ENCODE measurements around the gene CNTN5. TPM values are rescaled to one million over a fixed set of nuclear protein-coding genes. Genes with fewer than 3 reads are reported as not detected.

The CNTN5 gene
- total RNA-seq, 1 donor from 2014 or later: not detected

GRCh38 chr11:100095809-100096208 is 1075.1 kb downstream of the CNTN5 start:
- H3K36me3 ChIP-seq: no peaks in the 10 kb centered on the region

GRCh38 chr11:100098560-100098959 is 1077.8 kb downstream of the CNTN5 start:
- Histone ChIP-seq H3K27ac (no peak overlapping the region), H3K4me1 (no peaks in the 10 kb centered on the region), H3K36me3 (no peaks in the 10 kb centered on the region), H3K27me3 (no peaks in the 10 kb centered on the region), H3K4me3 (no peak overlapping the region), H3K9me3 (no peaks in the 10 kb centered on the region)
- ATAC-seq: no peak
- DNase-seq: no peak
- intact Hi-C loops (cut with DNase I): no loop called here
- TF ChIP-seq CTCF (IDR thresholded peaks at IDR 0.05): no peak

More at GRCh38 chr11:100095809-100096208, 1075.1 kb downstream of the CNTN5 start:
- no peak for DNase-seq
- no peak for TF ChIP-seq CTCF (IDR thresholded peaks at IDR 0.05)
- ATAC-seq: no peak
- Histone ChIP-seq H3K27me3 (no peaks in the 10 kb centered on the region), H3K9me3 (no peaks in the 10 kb centered on the region), H3K4me1 (no peaks in the 10 kb centered on the region), H3K27ac (no peak overlapping the region), H3K4me3 (no peak overlapping the region)
- intact Hi-C loops (cut with DNase I): no loop called here

GRCh38 chr11:100105255-100105981 is 1084.7 kb downstream of the CNTN5 start:
- intact Hi-C loops (cut with DNase I): no loop called here
- DNase-seq (no peak), ATAC-seq (no peak)
- no peak for TF ChIP-seq CTCF (IDR thresholded peaks at IDR 0.05)
- H3K27ac ChIP-seq: no peak overlapping the region
- H3K27me3 ChIP-seq: no peaks in the 10 kb centered on the region
- no peaks in the 10 kb centered on the region for H3K9me3 ChIP-seq
- H3K36me3 ChIP-seq: no peaks in the 10 kb centered on the region
- no peaks in the 10 kb centered on the region for H3K4me1 ChIP-seq
- H3K4me3 ChIP-seq: no peak overlapping the region

GRCh38 chr11:100105982-100106358 is 1085.2 kb downstream of the CNTN5 start:
- H3K27ac ChIP-seq: no peak overlapping the region
- H3K4me1 ChIP-seq: no peaks in the 10 kb centered on the region
- no peaks in the 10 kb centered on the region for H3K27me3 ChIP-seq
- no peak for DNase-seq
- H3K36me3 ChIP-seq: no peaks in the 10 kb centered on the region
- intact Hi-C loops (cut with DNase I): no loop called here
- no peak overlapping the region for H3K4me3 ChIP-seq
- ATAC-seq: no peak
- no peaks in the 10 kb centered on the region for H3K9me3 ChIP-seq
- TF ChIP-seq CTCF (IDR thresholded peaks at IDR 0.05): no peak

GRCh38 chr11:100119176-100119575 is 1098.4 kb downstream of the CNTN5 start:
- Histone ChIP-seq H3K27me3 (no peaks in the 10 kb centered on the region), H3K9me3 (no peaks in the 10 kb centered on the region), H3K4me1 (no peaks in the 10 kb centered on the region), H3K36me3 (no peaks in the 10 kb centered on the region), H3K4me3 (no peak overlapping the region), H3K27ac (no peak overlapping the region)
- DNase-seq: no peak
- intact Hi-C loops (cut with DNase I): no loop called here
- ATAC-seq: no peak
- no peak for TF ChIP-seq CTCF (IDR thresholded peaks at IDR 0.05)

- Histone ChIP-seq H3K9me3 (no peaks in the 10 kb centered on the region), H3K27me3 (no peaks in the 10 kb centered on the region), H3K27ac (no peak overlapping the region), H3K4me1 (no peaks in the 10 kb centered on the region), H3K4me3 (no peak overlapping the region), H3K36me3 (no peaks in the 10 kb centered on the region)
- DNase-seq (no peak), ATAC-seq (no peak)
- intact Hi-C loops (cut with DNase I): no loop called here
- TF ChIP-seq CTCF (IDR thresholded peaks at IDR 0.05): no peak
Measured at GRCh38 chr11:100133114-100133513, 1112.4 kb downstream of the CNTN5 start.
